HepG2 (cell line): ENCODE measurements around the gene CXCR5. TPM values are rescaled to one million over a fixed set of nuclear protein-coding genes. Genes with fewer than 3 reads are reported as not detected.
A peak's percentile ranks its signal among the peaks of the same experiment; 100 is the strongest.

Experiments used
- ARID5B ChIP-seq: IDR thresholded peaks from 2 replicates; pipeline ENCODE4 v1.4.0; 2020; ENCODE audit warnings: mild to moderate bottlenecking, missing genetic modification reagents
- ARNT2 ChIP-seq: sonication (generic); formaldehyde crosslinking; IDR thresholded peaks from 2 replicates; pipeline ENCODE4 v1.8.0; 2022; ENCODE audit warnings: mild to moderate bottlenecking, low read depth, missing genetic modification reagents, moderate library complexity
- BHLHE40 ChIP-seq: IDR thresholded peaks from 2 replicates; pipeline ENCODE4 v1.6.1; 2011; ENCODE audit warnings: low read length, improper control_type of control experiment
- DRAP1 ChIP-seq: IDR thresholded peaks from 2 replicates; pipeline ENCODE4 v1.6.1; 2016; ENCODE audit warnings: missing genetic modification reagents, missing compliant biosample characterization
- ELF1 ChIP-seq: sonication (generic); formaldehyde crosslinking; IDR thresholded peaks from 2 replicates; pipeline ENCODE4 v1.4.0; 2020; ENCODE audit warnings: missing genetic modification reagents
- ELF3 ChIP-seq: IDR thresholded peaks from 2 replicates; pipeline ENCODE4 v1.6.1; 2016; ENCODE audit warnings: missing genetic modification reagents, missing compliant biosample characterization
- GLMP ChIP-seq: sonication (generic); formaldehyde crosslinking; IDR thresholded peaks from 2 replicates; pipeline ENCODE4 v1.9.0; 2021; ENCODE audit warnings: missing genetic modification reagents, mild to moderate bottlenecking, borderline replicate concordance
- HDAC1 ChIP-seq: sonication (generic); formaldehyde crosslinking; IDR thresholded peaks from 2 replicates; pipeline ENCODE4 v1.5.1; 2020; ENCODE audit warnings: mild to moderate bottlenecking, missing genetic modification reagents
- NFKB2 ChIP-seq: sonication (generic); formaldehyde crosslinking; IDR thresholded peaks from 2 replicates; pipeline ENCODE4 v1.4.0; 2020; ENCODE audit warnings: missing genetic modification reagents, borderline replicate concordance
- PATZ1 ChIP-seq: sonication (generic); formaldehyde crosslinking; IDR thresholded peaks from 2 replicates; pipeline ENCODE4 v1.4.0; 2020; ENCODE audit warnings: missing genetic modification reagents
- POLR2A ChIP-seq, 2 experiments: IDR thresholded peaks; 2 replicates each; pipeline ENCODE4 v1.6.1; 2011; ENCODE audit warnings: low read depth in 2 of 2, low read length in 2 of 2, mild to moderate bottlenecking in 1 of 2, moderate library complexity in 1 of 2; ENCODE audit not compliant: insufficient read depth in 1 of 2
- THAP11 ChIP-seq: IDR thresholded peaks from 2 replicates; pipeline ENCODE4 v1.6.1; 2016; ENCODE audit warnings: missing biosample characterization, missing genetic modification reagents
- ZBTB3 ChIP-seq: sonication (generic); formaldehyde crosslinking; IDR thresholded peaks from 2 replicates; pipeline ENCODE4 v1.4.0; 2020; ENCODE audit warnings: low read depth, mild to moderate bottlenecking, moderate library complexity, missing genetic modification reagents, borderline replicate concordance
- ZBTB39 ChIP-seq: sonication (generic); formaldehyde crosslinking; IDR thresholded peaks from 2 replicates; pipeline ENCODE4 v1.5.0; 2020; ENCODE audit warnings: missing genetic modification reagents
- ZNF501 ChIP-seq: sonication (generic); formaldehyde crosslinking; IDR thresholded peaks from 2 replicates; pipeline ENCODE4 v1.5.1; 2020; ENCODE audit warnings: mild to moderate bottlenecking, moderate library complexity, missing genetic modification reagents
- ZNF549 ChIP-seq: sonication (generic); formaldehyde crosslinking; IDR thresholded peaks from 2 replicates; pipeline ENCODE4 v1.5.0; 2020; ENCODE audit warnings: missing genetic modification reagents
- ZNF740 ChIP-seq: sonication (generic); formaldehyde crosslinking; IDR thresholded peaks from 2 replicates; pipeline ENCODE4 v1.4.0; 2020; ENCODE audit warnings: missing genetic modification reagents
- ZNF761 ChIP-seq: sonication (generic); formaldehyde crosslinking; conservative IDR thresholded peaks from 2 replicates; pipeline ENCODE4 v1.4.0; 2020; ENCODE audit warnings: mild to moderate bottlenecking, missing genetic modification reagents
- polyA plus RNA-seq, 8 experiments: library from polyadenylated mRNA; depleted of rRNA in 3 of 8; stranded (reverse) in 7 of 8; unstranded in 1 of 8; fragments of >200 nt; fragmentation: Illumina TruSeq in 4 of 8; extraction: Trizol in 4 of 8; gene quantifications; 2 replicates each; pipeline versions ENCODE4 v1.2.1 to v1.2.3, GENCODE V29; 2011 to 2016; ENCODE audit warnings: low read depth in 4 of 8, missing spikeins in 1 of 8, mixed read lengths in 1 of 8; ENCODE audit not compliant: insufficient read depth in 1 of 8
- total RNA-seq, 5 experiments: library from RNA; depleted of rRNA; stranded (reverse); fragments of >200 nt; fragmentation: Illumina TruSeq; extraction: Trizol; gene quantifications; 2 replicates each; pipeline ENCODE4 v1.2.3, GENCODE V29; 2016; ENCODE audit warnings: low read depth in 1 of 5

The CXCR5 gene
- total and polyA plus RNA-seq, 2 of the 13 experiments (the other 11 are each of a cell fraction or from before 2014, with no cell fraction given) = not detected

- TF ChIP-seq PATZ1 = peak; percentile 87
- TF ChIP-seq ZNF740 (CRISPR knock-in tag) = peak; percentile 52; the same call in 1 of the 2 replicates
- TF ChIP-seq ARNT2 = 0 out of 2 replicates have a peak, but pooled peaks have one; percentile 8
- TF ChIP-seq ELF3 (CRISPR knock-in tag) = peak; percentile 63
- TF ChIP-seq ZBTB39 (CRISPR knock-in tag) = 0 out of 2 replicates have a peak, but pooled peaks have one; percentile 25
- no peak for TF ChIP-seq NFKB2 (CRISPR knock-in tag)
- TF ChIP-seq DRAP1 (CRISPR knock-in tag) = 0 out of 2 replicates have a peak, but pooled peaks have one; percentile 33
- TF ChIP-seq ZBTB3 (CRISPR knock-in tag) = no peak
- TF ChIP-seq ZNF549 (CRISPR knock-in tag) = no peak
- TF ChIP-seq HDAC1 (CRISPR knock-in tag) = peak; percentile 29; the same call in 1 of the 2 replicates
- TF ChIP-seq GLMP = no peak
- TF ChIP-seq ZNF501 (CRISPR knock-in tag) = 0 out of 2 replicates have a peak, but pooled peaks have one; percentile 10
- peak; percentile 18; the same call in 1 of the 2 replicates for TF ChIP-seq ARID5B (CRISPR knock-in tag)
- TF ChIP-seq ELF1 (CRISPR knock-in tag) = 0 out of 2 replicates have a peak, but pooled peaks have one; percentile 27
- 0 out of 2 replicates have a peak, but pooled peaks have one; percentile 2 for TF ChIP-seq BHLHE40
- 0 out of 2 replicates have a peak, but pooled peaks have one; percentile 11 for TF ChIP-seq THAP11 (CRISPR knock-in tag)
- no peak for TF ChIP-seq ZNF761 (CRISPR knock-in tag)
- peak in 1 of 2 experiments; percentile 51; a peak in 1 of 4 replicates for TF ChIP-seq POLR2A (IDR thresholded peaks at IDR 0.05; ENCODE audit: insufficient read depth in 1 of 2, low read depth in 2 of 2, low read length in 2 of 2)
Observed at GRCh38 chr11:118918128-118918685, 34.5 kb downstream of the CXCR5 start (continued).
